Breast epithelium (tissue), 3 donors: ENCODE data around the gene MT1M.

ENCODE experiments used
- POLR2AphosphoS5 ChIP-seq, 3 donors: sonication (generic); formaldehyde crosslinking; IDR thresholded peaks; one replicate each; pipeline ENCODE4 v1.6.1; 2017; ENCODE audit warnings: antibody characterized with exemption in 3 of 3
- TF ChIP-seq, protein P1 (sequence below), 3 donors: fragments of 450-650 bp; IDR thresholded peaks; one replicate each; pipeline ENCODE4 v1.5.1; 2016 to 2017; ENCODE audit warnings: antibody characterized with exemption in 3 of 3, mild to moderate bottlenecking in 3 of 3, moderate library complexity in 3 of 3

DNA sequence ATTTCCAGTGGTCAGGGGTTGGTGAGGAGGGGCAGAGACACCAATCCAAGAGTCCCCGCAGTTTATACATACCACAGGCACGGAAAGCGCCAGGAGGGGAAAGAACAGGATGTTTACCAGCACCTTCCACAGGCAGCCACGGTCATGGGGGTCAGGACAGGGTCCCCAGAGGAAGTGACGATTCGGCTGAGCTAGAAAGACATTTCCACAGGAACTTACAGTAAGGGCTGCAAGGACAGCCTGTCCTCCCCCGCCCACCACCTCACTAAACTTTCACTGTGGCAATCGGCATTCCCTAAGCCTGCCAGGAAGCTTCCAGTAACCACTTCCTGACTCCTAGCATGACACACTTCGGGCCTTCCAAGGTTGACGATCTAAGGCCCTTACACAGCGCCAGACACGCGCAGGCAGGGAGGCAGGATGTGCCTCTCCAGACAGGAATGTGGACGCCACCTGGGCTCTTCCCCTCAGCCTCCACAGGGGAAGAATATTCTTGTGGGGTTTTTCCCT, 25.3 kb upstream of the MT1M start:
- TF ChIP-seq, protein P1, sequence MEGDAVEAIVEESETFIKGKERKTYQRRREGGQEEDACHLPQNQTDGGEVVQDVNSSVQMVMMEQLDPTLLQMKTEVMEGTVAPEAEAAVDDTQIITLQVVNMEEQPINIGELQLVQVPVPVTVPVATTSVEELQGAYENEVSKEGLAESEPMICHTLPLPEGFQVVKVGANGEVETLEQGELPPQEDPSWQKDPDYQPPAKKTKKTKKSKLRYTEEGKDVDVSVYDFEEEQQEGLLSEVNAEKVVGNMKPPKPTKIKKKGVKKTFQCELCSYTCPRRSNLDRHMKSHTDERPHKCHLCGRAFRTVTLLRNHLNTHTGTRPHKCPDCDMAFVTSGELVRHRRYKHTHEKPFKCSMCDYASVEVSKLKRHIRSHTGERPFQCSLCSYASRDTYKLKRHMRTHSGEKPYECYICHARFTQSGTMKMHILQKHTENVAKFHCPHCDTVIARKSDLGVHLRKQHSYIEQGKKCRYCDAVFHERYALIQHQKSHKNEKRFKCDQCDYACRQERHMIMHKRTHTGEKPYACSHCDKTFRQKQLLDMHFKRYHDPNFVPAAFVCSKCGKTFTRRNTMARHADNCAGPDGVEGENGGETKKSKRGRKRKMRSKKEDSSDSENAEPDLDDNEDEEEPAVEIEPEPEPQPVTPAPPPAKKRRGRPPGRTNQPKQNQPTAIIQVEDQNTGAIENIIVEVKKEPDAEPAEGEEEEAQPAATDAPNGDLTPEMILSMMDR (IDR thresholded peaks at IDR 0.05), result peak in 1 of 3 donors; percentile 16
- TF ChIP-seq POLR2AphosphoS5 (IDR thresholded peaks at IDR 0.05), result peak; percentile 93 to 100 (median 98)
